Right cardiac atrium (tissue), 5 donors: Measurements from ENCODE around the gene RXFP4. TPM values are rescaled to one million over a fixed set of nuclear protein-coding genes. Genes with fewer than 3 reads are reported as not detected.
A peak's percentile ranks its signal among the peaks of the same experiment; 100 is the strongest.
"Not testable (repeated sequence)": the region's sequence is repeated elsewhere in the genome, so short reads cannot be mapped to it uniquely, and the experiment has no call there.

Experiments used
- ATAC-seq, 2 donors: fragments of 200-7000 bp; cut with Tn5 transposase; one replicate each; pipeline versions ENCODE4 v1.8.0 to v1.9.1; 2020; ENCODE audit warnings: moderate library complexity in 2 of 2, mild to moderate bottlenecking in 1 of 2
- DNase-seq, 3 donors: peaks; one replicate each; pipeline ENCODE4 v3.0.0-alpha.2; 2020
- H3K27ac ChIP-seq: one replicate; pipeline ENCODE4 v1.5.1; 2013; ENCODE audit warnings: mild to moderate bottlenecking, low read length, control low read depth, moderate library complexity
- H3K27me3 ChIP-seq: one replicate; pipeline ENCODE4 v1.6.1; 2013; ENCODE audit not compliant: control insufficient read depth, insufficient read depth
- H3K4me1 ChIP-seq: one replicate; pipeline ENCODE4 v1.6.1; 2013; ENCODE audit warnings: low read length; ENCODE audit not compliant: control insufficient read depth, insufficient read depth
- H3K4me3 ChIP-seq: one replicate; pipeline ENCODE4 v1.5.1; 2013; ENCODE audit warnings: low read length, control low read depth
- H3K9me3 ChIP-seq: one replicate; pipeline ENCODE4 v1.6.1; 2013; ENCODE audit warnings: low read length; ENCODE audit not compliant: control insufficient read depth
- WGBS: extraction: QIAGEN DNeasy Blood & Tissue Kit; methylation state at CpG from one replicate; pipeline ENCODE4 v1.1.7; 2013; 5-methylcytosine and 5-hydroxymethylcytosine counted together
- intact Hi-C, 4 donors: fragments of 100-400 bp; cut with DNase I; formaldehyde crosslinking; loops; one replicate each; pipeline versions ENCODE4 v1.11.0 to v1.14.0; 2022 to 2023
- polyA plus RNA-seq: library from polyadenylated mRNA; stranded (reverse); fragments of 200-250 nt; gene quantifications from one replicate; pipeline ENCODE4 v1.2.3, GENCODE V29; 2013
- total RNA-seq, 4 donors: library from RNA; stranded (reverse); fragmentation: NEBNext Ultra II Directional; extraction: Animal tissue kit (Norgen Biotek cat#: 25700); gene quantifications; one replicate each; pipeline ENCODE4 v1.2.1, GENCODE V29; 2021
- donor health status: healthy with polysubstance abuse.
- donor health status: DM: no; HTN: yes; CAD: no.
- donor health status: DM: no; HTN: no; CAD: no.
- donor health status: DM: no; HTN: yes; CAD: no; lungs with severe emphysema.
- donor health status: DM: yes; HTN: yes; CAD: no.

RXFP4 gene
- total and polyA plus RNA-seq, 5 donors: not detected

DNA sequence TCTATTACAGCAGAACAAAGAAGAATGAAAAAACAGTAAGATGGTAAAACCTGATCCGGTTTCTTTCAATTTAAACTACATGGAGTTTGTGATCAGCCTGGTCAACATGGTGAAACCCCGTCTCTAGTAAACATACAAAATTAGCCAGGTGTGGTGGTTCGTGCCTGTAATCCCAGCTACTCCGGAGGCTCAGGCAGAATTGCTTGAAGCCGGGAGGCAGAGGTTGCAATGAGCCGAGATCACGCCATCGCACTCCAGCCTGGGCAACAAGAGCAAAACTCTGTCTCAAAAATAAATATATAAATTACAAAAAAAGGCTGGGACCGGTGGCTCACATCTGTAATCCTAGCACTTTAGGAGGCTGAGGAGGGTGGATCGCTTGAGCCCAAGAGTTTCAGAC lies 10.7 kb upstream of the RXFP4 start:
- ATAC-seq, H3K27me3 ChIP-seq, DNase-seq, H3K4me1 ChIP-seq, H3K4me3 ChIP-seq, intact Hi-C loops, H3K9me3 ChIP-seq, H3K27ac ChIP-seq: not testable (repeated sequence)
- 64% methylated on average over 10 of the region's 10 CpGs for WGBS

DNA sequence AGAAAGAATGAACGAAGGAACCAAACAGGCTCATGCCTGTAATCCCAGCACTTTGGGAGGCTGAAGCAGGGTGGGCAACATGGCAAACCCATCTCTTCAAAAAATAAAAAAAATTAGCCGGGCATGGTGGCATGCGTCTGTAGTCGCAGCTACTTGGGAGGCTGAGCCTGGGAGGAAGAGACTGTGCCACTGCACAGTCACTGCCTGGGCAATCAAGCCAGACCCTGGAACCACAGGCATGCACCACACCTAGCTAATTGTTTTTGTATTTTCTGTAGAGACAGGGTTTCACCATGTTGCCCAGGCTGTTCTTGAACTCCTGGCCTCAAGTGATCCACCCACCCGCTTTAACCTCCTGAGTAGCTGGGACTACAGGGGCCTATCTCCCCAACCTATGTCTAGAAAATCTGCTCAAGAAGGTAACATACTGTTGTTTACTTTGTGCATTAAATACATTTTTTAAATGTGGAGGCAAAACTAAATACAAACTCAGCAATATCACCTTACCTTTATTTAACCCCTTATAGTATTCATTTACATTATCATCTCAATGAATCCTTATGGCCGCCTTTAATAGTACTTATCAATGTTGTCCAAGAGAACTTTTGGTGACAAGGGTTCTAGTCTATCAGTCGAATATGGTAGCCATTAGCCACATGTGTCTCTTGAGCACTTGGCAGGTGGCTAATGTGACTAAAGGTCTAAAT lies 10.0 kb upstream of the RXFP4 start:
- H3K9me3 ChIP-seq: no peaks in the 10 kb centered on the region
- DNase-seq: no peak
- no peak for ATAC-seq
- WGBS: 62% methylated on average over 7 of the region's 7 CpGs
- H3K27ac ChIP-seq: no peak overlapping the region
- no peaks in the 10 kb centered on the region for H3K4me1 ChIP-seq
- intact Hi-C loops: no loop called here
- no peaks in the 10 kb centered on the region for H3K27me3 ChIP-seq
- H3K4me3 ChIP-seq: no peak overlapping the region

DNA sequence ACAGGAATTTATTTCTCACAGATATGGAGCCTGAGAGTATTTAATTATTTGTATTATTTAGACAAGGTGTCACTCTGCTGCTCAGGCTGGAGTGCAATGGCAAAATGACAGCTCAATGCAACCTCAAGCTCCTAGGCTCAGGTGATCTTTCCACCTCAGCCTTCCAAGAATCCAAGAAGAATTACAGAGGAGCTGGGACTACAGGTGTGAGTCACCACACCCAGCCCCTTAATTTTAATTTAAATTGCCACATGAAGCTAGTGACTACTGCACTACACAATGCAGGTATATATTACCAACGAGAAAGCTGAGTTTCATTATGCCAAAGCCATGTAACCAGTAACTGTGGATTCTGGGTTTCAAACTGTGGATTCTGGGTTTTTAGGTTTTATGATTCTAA lies 9.4 kb upstream of the RXFP4 start:
- no peaks in the 10 kb centered on the region for H3K27me3 ChIP-seq
- no peaks in the 10 kb centered on the region for H3K4me1 ChIP-seq
- 45% methylated on average over 1 of the region's 1 CpG for WGBS
- no peak for ATAC-seq
- DNase-seq: no peak
- no peak overlapping the region for H3K4me3 ChIP-seq
- intact Hi-C loops: no loop called here
- no peak overlapping the region for H3K27ac ChIP-seq
- H3K9me3 ChIP-seq: no peaks in the 10 kb centered on the region

DNA sequence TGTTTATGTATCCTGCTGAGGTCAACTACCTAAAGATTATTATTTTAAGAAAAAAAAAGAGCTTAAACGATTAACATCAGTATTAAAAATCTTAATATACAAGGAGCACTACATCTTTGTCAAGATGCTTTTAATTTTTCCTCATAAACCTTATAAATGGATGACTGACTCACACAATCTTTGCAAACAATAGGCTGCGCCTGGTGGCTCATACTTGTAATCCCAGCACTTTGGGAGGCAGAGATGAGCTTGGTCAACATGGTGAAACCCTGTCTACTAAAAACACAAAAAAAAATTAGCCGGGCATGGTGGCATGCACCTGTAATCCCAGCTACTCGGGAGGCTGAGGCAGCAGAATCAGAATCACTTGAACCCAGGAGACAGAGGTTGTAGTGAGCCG lies 9.0 kb upstream of the RXFP4 start:
- ATAC-seq: no peak
- Histone ChIP-seq H3K9me3 (no peaks in the 10 kb centered on the region), H3K27ac (no peak overlapping the region), H3K4me1 (no peaks in the 10 kb centered on the region), H3K4me3 (no peak overlapping the region), H3K27me3 (no peaks in the 10 kb centered on the region)
- intact Hi-C loops: no loop called here
- no peak for DNase-seq
- WGBS: 78% methylated on average over 5 of the region's 5 CpGs

DNA sequence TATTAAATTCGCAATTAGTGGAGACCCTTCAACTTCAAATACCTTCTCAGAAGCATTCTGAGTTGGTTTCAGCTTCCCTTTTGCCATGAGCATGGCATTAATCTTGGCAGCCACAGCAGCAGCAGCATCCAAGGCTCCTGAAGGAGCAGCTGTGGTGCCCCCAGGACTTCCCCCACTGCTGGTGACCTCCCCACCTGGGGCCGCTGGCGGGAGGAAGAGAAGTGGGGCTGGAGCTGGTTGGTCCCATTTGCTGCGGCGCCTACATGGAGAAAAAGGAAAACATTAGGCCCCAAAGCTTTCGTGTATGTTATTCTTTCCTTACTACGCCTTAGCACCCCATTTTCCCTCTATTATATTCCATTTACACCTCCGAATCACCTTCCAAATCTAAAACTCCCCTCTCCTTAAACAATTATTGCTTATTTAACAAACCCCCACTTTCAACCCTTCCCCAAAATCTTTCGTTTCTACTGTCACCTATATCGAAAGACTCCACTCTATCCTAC lies 7.8 kb upstream of the RXFP4 start:
- intact Hi-C loops: no loop called here
- 4% methylated on average over 10 of the region's 10 CpGs for WGBS
- Histone ChIP-seq H3K27me3 (no peaks in the 10 kb centered on the region), H3K9me3 (no peaks in the 10 kb centered on the region), H3K4me1 (no peaks in the 10 kb centered on the region), H3K27ac (peak overlapping the region; percentile 88), H3K4me3 (peak overlapping the region; percentile 67)
- DNase-seq (peak in 1 of 3 donors; percentile 56), ATAC-seq (no peak)

DNA sequence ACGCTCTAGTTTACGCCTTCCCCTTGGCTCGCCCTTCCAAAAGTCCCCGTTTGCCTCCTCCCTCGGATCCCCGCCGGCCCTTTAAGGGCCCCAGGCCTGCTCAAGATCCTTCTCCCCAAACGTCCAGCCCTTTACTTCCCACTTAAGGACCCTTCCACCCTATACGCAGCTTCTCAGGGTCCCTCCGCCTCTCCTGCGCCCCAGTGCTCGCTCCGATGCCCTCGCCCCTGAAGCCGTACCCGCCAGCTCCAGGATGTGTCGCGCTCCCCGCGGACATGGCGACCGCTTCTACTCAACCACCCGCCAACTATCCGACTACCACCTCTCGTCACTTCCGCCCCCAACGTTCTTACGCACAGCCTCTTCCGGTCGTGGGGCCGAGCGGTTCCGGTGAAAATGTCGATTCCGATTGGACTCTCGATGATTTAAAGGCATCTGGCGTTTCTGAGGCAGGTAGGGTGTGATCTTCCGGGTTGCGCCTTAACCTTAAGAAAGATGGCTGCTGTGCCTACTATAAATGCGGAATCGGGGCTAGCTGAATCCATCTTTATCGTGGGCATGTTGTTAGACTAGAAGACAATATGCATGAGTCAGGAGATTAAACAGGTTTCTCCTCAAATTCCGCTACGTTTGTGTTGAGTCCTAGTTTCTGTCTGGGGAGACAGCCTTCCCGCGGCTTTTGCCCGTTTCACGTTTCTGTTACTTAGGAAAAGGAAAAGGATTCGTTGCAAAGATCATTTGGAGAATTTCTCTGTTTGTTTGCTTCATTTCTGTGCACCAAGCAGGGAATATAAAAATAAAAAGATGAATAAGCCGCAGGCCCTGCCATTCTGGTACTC lies 7.1 kb upstream of the RXFP4 start, which contains the start of gene KHDC4:
Gene KHDC4, minus strand, starts transcription at position 317 of the 839 bp plus-strand sequence. Its CDS starts 40 bp downstream, at position 277.
- intact Hi-C loops: no loop called here
- peak within 1 kb of the TSS; percentile 71 for H3K4me3 ChIP-seq
- ATAC-seq: peak; percentile 96 to 98
- no peaks in the 10 kb centered on the region for H3K4me1 ChIP-seq
- WGBS: under 1% methylated on average over 50 of the region's 50 CpGs
- H3K9me3 ChIP-seq: no peaks in the 10 kb centered on the region
- H3K27ac ChIP-seq: peak within 1 kb of the TSS; percentile 88
- H3K27me3 ChIP-seq: no peaks in the 10 kb centered on the region
- peak; percentile 96 to 98 (median 96) for DNase-seq

DNA sequence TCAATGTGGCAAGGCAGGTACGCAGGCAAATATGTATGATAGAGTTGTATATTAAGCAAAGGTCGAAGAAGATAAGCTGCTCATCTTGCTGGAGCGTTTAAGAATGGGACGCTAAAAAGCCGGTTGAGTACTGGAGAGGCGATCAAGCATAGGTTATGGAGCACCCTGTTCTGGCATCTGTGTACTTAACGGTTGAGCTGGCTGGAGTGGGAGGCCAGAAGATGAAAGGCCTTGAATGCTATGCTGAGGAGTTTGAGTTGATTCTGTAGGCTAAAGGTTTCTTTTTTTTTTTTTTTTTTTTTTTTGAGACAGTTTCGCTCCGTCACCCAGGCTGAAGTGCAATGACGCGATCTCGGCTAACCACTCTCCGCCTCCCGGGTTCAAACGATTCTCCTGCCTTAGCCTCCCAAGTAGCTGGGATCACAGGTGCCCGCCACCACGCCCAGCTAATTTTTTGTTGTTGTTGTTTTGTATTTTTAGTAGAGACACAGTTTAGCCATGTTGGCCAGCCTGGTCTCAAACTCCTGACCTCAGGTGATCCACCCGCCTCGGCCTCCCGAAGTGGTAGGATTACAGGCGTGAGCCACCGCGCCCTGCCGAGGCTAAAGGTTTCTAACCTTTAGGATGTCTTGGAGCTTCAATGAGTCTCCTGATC lies 6.4 kb upstream of the RXFP4 start:
- peak overlapping the region; percentile 71 for H3K4me3 ChIP-seq
- peaks cover 3% of the 10 kb centered on the region for H3K4me1 ChIP-seq
- H3K27ac ChIP-seq: peak overlapping the region; percentile 60
- no peaks in the 10 kb centered on the region for H3K27me3 ChIP-seq
- ATAC-seq (no peak), DNase-seq (peak in 2 of 3 donors; percentile 56 to 58)
- 80% methylated on average over 24 of the region's 24 CpGs for WGBS
- no peaks in the 10 kb centered on the region for H3K9me3 ChIP-seq
- intact Hi-C loops: loop anchor here in 1 of 4 donors (5.0 kb wide), 1 partner anchor 57 kb away; no protein-coding TSS in a partner anchor

DNA sequence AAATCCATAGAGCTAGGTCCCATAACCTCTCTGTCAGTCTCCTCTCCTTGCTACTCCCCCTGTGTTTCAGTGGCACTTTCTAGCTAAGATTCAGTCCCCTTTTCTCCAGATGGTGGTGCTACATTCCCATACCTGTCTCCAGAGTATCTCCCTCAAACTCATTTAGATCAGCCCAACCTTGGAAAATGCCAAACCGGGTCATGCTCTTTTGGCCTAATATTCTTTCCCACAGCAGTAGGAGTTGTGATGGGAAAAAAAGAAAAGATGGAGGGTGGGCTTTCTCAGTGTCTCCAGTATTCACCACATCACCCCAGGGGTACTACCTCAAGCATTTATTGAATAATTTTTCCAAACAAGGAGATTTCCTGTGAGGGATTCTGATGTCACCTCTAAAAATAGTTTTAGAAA lies 3.2 kb upstream of the RXFP4 start:
- WGBS: 0% methylated on average over 1 of the region's 1 CpG
- Histone ChIP-seq H3K27me3 (no peaks in the 10 kb centered on the region), H3K9me3 (no peaks in the 10 kb centered on the region), H3K4me1 (peaks cover 18% of the 10 kb centered on the region), H3K27ac (peak overlapping the region; percentile 8), H3K4me3 (no peak overlapping the region)
- ATAC-seq (peak in 1 of 2 donors; percentile 9), DNase-seq (no peak)
- intact Hi-C loops: loop anchor here in 3 of 4 donors (2.0 to 5.0 kb wide), 2 partner anchors 51 to 54 kb away; no protein-coding TSS in a partner anchor

DNA sequence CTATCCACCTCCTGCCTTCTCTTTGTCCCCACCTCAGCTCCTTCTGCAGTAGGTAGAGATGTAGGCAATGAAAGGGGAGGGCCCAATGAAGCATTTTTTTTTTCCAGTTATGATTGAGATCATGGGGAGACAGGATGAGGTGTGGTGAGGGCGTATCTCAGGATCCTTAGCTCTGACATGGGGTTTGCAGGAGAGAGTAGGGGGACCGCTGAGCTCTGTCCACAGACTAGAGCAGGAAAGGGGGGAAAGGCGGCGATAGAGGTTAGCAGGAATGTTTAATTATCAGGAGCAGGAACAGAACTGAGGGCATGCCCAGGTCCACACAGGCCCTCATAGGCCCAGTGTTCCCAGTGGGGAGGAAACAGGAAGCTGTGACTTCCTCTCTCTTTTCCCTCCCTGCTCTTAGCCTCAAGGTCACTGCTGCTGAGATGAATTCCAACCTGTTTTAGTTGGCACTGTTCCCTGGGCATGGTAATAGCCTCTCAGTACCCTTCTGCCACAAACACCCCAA lies 901 bp upstream of the RXFP4 start:
- ATAC-seq: peak; percentile 81 to 87
- intact Hi-C loops: loop anchor here in 2 of 4 donors (2.0 to 5.0 kb wide), 2 partner anchors 37 to 44 kb away; partner anchors contain the start of gene ARHGEF2 (in 1 of the 2)
- WGBS: 41% methylated on average over 4 of the region's 4 CpGs
- no peaks in the 10 kb centered on the region for H3K9me3 ChIP-seq
- H3K4me1 ChIP-seq: peaks cover 18% of the 10 kb centered on the region
- peak overlapping the region; percentile 92 for H3K27ac ChIP-seq
- peak in 2 of 3 donors; percentile 47 to 71 for DNase-seq
- H3K4me3 ChIP-seq: no peak overlapping the region
- no peaks in the 10 kb centered on the region for H3K27me3 ChIP-seq

DNA sequence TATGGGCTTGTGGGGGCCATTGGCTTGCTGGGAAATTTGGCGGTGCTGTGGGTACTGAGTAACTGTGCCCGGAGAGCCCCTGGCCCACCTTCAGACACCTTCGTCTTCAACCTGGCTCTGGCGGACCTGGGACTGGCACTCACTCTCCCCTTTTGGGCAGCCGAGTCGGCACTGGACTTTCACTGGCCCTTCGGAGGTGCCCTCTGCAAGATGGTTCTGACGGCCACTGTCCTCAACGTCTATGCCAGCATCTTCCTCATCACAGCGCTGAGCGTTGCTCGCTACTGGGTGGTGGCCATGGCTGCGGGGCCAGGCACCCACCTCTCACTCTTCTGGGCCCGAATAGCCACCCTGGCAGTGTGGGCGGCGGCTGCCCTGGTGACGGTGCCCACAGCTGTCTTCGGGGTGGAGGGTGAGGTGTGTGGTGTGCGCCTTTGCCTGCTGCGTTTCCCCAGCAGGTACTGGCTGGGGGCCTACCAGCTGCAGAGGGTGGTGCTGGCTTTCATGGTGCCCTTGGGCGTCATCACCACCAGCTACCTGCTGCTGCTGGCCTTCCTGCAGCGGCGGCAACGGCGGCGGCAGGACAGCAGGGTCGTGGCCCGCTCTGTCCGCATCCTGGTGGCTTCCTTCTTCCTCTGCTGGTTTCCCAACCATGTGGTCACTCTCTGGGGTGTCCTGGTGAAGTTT lies 550 bp downstream of the RXFP4 start:
- Histone ChIP-seq H3K9me3 (no peaks in the 10 kb centered on the region), H3K27me3 (no peaks in the 10 kb centered on the region), H3K4me1 (peaks cover 18% of the 10 kb centered on the region), H3K4me3 (no peak overlapping the region), H3K27ac (peak overlapping the region; percentile 92)
- peak in 1 of 2 donors; percentile 2 for ATAC-seq
- WGBS: 82% methylated on average over 29 of the region's 29 CpGs
- DNase-seq: no peak
- intact Hi-C loops: loop anchor here in 2 of 4 donors (2.0 to 5.0 kb wide), 2 partner anchors 35 to 43 kb away; partner anchors contain the start of gene ARHGEF2 (in 1 of the 2)
